IMR-90 (cell line): ENCODE results near the gene LSM8. TPM values are rescaled to one million over a fixed set of nuclear protein-coding genes. Genes with fewer than 3 reads are reported as not detected.

Source experiments
- ATAC-seq: fragments of 200-7000 bp; cut with Tn5 transposase; 2 replicates; pipeline ENCODE4 v1.9.1; 2020; ENCODE audit warnings: low read depth, mild to moderate bottlenecking, moderate library complexity
- BruUV-seq: library from RNA; stranded (reverse); fragments of 400-500 nt; replicated peaks from 2 replicates; lab custom pipeline; 2021; lab: Mats Ljungman, UMichigan
- CTCF ChIA-PET: fragments of 300-600 bp; formaldehyde crosslinking; extraction: SDS; loops from one replicate; lab custom pipeline; 2021; ENCODE audit warnings: antibody characterized with exemption; lab: Yijun Ruan, JAX
- POLR2A ChIA-PET: fragments of 300-600 bp; sonication (Branson Sonifier 250); formaldehyde crosslinking; loops from one replicate; lab custom pipeline; 2022; ENCODE audit warnings: antibody characterized with exemption; ENCODE audit not compliant: unreplicated experiment; lab: Charles Lee
- DNase-seq: peaks from one replicate; pipeline ENCODE4 v3.0.0; 2013
- H2AFZ ChIP-seq: replicated peaks from 2 replicates; pipeline ENCODE3; 2013; ENCODE audit warnings: low read length, mild to moderate bottlenecking; ENCODE audit not compliant: poor library complexity
- H2AK5ac ChIP-seq: 2 replicates; pipeline ENCODE4 v1.6.1; 2013; ENCODE audit warnings: low read depth, low read length, inconsistent platforms
- H2AK9ac ChIP-seq: replicated peaks from 2 replicates; pipeline ENCODE3; 2013; ENCODE audit warnings: mild to moderate bottlenecking, low read depth, low read length, moderate library complexity; ENCODE audit not compliant: poor library complexity
- H2BK120ac ChIP-seq: 2 replicates; pipeline ENCODE4 v1.6.1; 2013; ENCODE audit warnings: low read depth, low read length, inconsistent platforms
- H2BK15ac ChIP-seq: 3 replicates; pipeline ENCODE4 v1.6.1; 2013; ENCODE audit warnings: low read depth, low read length, inconsistent platforms
- H2BK20ac ChIP-seq: 2 replicates; pipeline ENCODE4 v1.6.1; 2013; ENCODE audit warnings: low read depth, mild to moderate bottlenecking, inconsistent platforms, low read length, moderate library complexity
- H2BK5ac ChIP-seq: 2 replicates; pipeline ENCODE4 v1.6.1; 2013; ENCODE audit warnings: mild to moderate bottlenecking, low read depth, low read length, inconsistent platforms; ENCODE audit not compliant: poor library complexity, severe bottlenecking
- H3K14ac ChIP-seq: replicated peaks from 2 replicates; pipeline ENCODE4 v1.6.1; 2013; ENCODE audit warnings: low read depth, low read length, inconsistent platforms
- H3K18ac ChIP-seq: 2 replicates; pipeline ENCODE4 v1.6.1; 2013; ENCODE audit warnings: low read depth, low read length, control low read depth
- H3K23ac ChIP-seq: 2 replicates; pipeline ENCODE4 v1.6.1; 2013; ENCODE audit warnings: low read depth, low read length, inconsistent platforms
- H3K27ac ChIP-seq: 2 replicates; pipeline ENCODE4 v1.5.1; 2013; ENCODE audit warnings: mild to moderate bottlenecking, control low read depth, low read length; ENCODE audit not compliant: insufficient read depth
- H3K27me3 ChIP-seq: 2 replicates; pipeline ENCODE4 v1.6.1; 2013; ENCODE audit warnings: low read length; ENCODE audit not compliant: control insufficient read depth, insufficient read depth
- H3K36me3 ChIP-seq: 2 replicates; pipeline ENCODE4 v1.6.1; 2013; ENCODE audit warnings: low read length, mixed read lengths; ENCODE audit not compliant: control insufficient read depth, insufficient read depth
- H3K4ac ChIP-seq: 2 replicates; pipeline ENCODE4 v1.6.1; 2013; ENCODE audit warnings: low read depth, low read length, inconsistent platforms
- H3K4me1 ChIP-seq: 2 replicates; pipeline ENCODE4 v1.6.1; 2013; ENCODE audit warnings: low read length, mixed read lengths; ENCODE audit not compliant: control insufficient read depth, insufficient read depth
- H3K4me2 ChIP-seq: 2 replicates; pipeline ENCODE4 v1.6.1; 2013; ENCODE audit warnings: low read depth, mild to moderate bottlenecking, control low read depth, low read length, moderate library complexity
- H3K4me3 ChIP-seq: 2 replicates; pipeline ENCODE4 v1.5.1; 2013; ENCODE audit warnings: low read depth, mild to moderate bottlenecking, control low read depth, low read length, moderate library complexity; ENCODE audit not compliant: insufficient read depth
- H3K56ac ChIP-seq: 2 replicates; pipeline ENCODE4 v1.6.1; 2013; ENCODE audit warnings: low read length, inconsistent platforms; ENCODE audit not compliant: insufficient read depth; ENCODE audit errors: extremely low read depth
- H3K79me1 ChIP-seq, 2 experiments: 2 replicates each; pipeline ENCODE4 v1.6.1; 2013; ENCODE audit warnings: low read length in 2 of 2, inconsistent platforms in 1 of 2, low read depth in 1 of 2
- H3K9ac ChIP-seq: 2 replicates; pipeline ENCODE4 v1.6.1; 2013; ENCODE audit warnings: low read depth, low read length, control low read depth
- H3K9me1 ChIP-seq: 2 replicates; pipeline ENCODE4 v1.6.1; 2013; ENCODE audit warnings: low read length, inconsistent platforms; ENCODE audit not compliant: insufficient read depth
- H3K9me3 ChIP-seq: 2 replicates; pipeline ENCODE4 v1.6.1; 2013; ENCODE audit warnings: low read length; ENCODE audit not compliant: control insufficient read depth, insufficient read depth
- H4K20me1 ChIP-seq: 2 replicates; pipeline ENCODE4 v1.6.1; 2013; ENCODE audit warnings: low read length, inconsistent platforms; ENCODE audit not compliant: insufficient read depth
- H4K5ac ChIP-seq: 2 replicates; pipeline ENCODE4 v1.6.1; 2013; ENCODE audit warnings: mild to moderate bottlenecking, low read depth, low read length, control low read depth
- H4K8ac ChIP-seq, 2 experiments: 2 replicates each; pipeline ENCODE4 v1.6.1; 2013; ENCODE audit warnings: low read depth in 2 of 2, low read length in 2 of 2, control low read depth in 1 of 2, inconsistent platforms in 1 of 2
- H4K91ac ChIP-seq: 2 replicates; pipeline ENCODE4 v1.6.1; 2013; ENCODE audit warnings: low read depth, low read length, inconsistent platforms; ENCODE audit not compliant: insufficient read depth
- BHLHE40 ChIP-seq: fragments of 150-350 bp; IDR thresholded peaks from 2 replicates; pipeline ENCODE4 v1.6.1; 2016; ENCODE audit warnings: mild to moderate bottlenecking, low read depth, low read length
- CEBPB ChIP-seq: IDR thresholded peaks from 2 replicates; pipeline ENCODE4 v1.6.1; 2012; ENCODE audit warnings: low read depth, low read length, improper control_type of control experiment
- CHD1 ChIP-seq: IDR thresholded peaks from 2 replicates; pipeline ENCODE4 v1.6.1; 2012; ENCODE audit warnings: low read depth, low read length, improper control_type of control experiment
- CTCF ChIP-seq: conservative IDR thresholded peaks from 2 replicates; pipeline ENCODE4 v1.5.1; 2012; ENCODE audit warnings: mild to moderate bottlenecking, low read depth, low read length, improper control_type of control experiment
- FOS ChIP-seq: fragments of 150-350 bp; IDR thresholded peaks from 2 replicates; pipeline ENCODE4 v1.6.1; 2016; ENCODE audit warnings: low read depth, low read length
- MAFK ChIP-seq: IDR thresholded peaks from 2 replicates; pipeline ENCODE4 v1.6.1; 2012; ENCODE audit warnings: low read depth, low read length, improper control_type of control experiment
- MAZ ChIP-seq: IDR thresholded peaks from 2 replicates; pipeline ENCODE4 v1.6.1; 2012; ENCODE audit warnings: low read depth, mild to moderate bottlenecking, low read length, improper control_type of control experiment, moderate library complexity, borderline replicate concordance
- MXI1 ChIP-seq: IDR thresholded peaks from 2 replicates; pipeline ENCODE4 v1.6.1; 2012; ENCODE audit warnings: low read depth, mild to moderate bottlenecking, low read length, moderate library complexity, borderline replicate concordance
- NFE2L2 ChIP-seq: fragments of 150-350 bp; IDR thresholded peaks from 2 replicates; pipeline ENCODE4 v1.6.1; 2016; ENCODE audit warnings: low read depth, mild to moderate bottlenecking, low read length
- POLR2A ChIP-seq: IDR thresholded peaks from 2 replicates; pipeline ENCODE4 v1.6.1; 2012; ENCODE audit warnings: mild to moderate bottlenecking, low read depth, low read length
- RAD21 ChIP-seq: IDR thresholded peaks from 2 replicates; pipeline ENCODE4 v1.6.1; 2012; ENCODE audit warnings: low read length, improper control_type of control experiment
- RCOR1 ChIP-seq: IDR thresholded peaks from 2 replicates; pipeline ENCODE4 v1.6.1; 2012; ENCODE audit warnings: mild to moderate bottlenecking, low read length, improper control_type of control experiment; ENCODE audit not compliant: insufficient replicate concordance
- RFX5 ChIP-seq: IDR thresholded peaks from 2 replicates; pipeline ENCODE4 v1.8.0; 2012; ENCODE audit warnings: low read depth, mild to moderate bottlenecking, low read length, moderate library complexity
- SMC3 ChIP-seq: fragments of 150-350 bp; IDR thresholded peaks from 2 replicates; pipeline ENCODE4 v1.6.1; 2016; ENCODE audit warnings: low read depth, mild to moderate bottlenecking, antibody characterized with exemption, low read length, moderate library complexity
- USF2 ChIP-seq: fragments of 150-350 bp; IDR thresholded peaks from 2 replicates; pipeline ENCODE4 v1.6.1; 2017; ENCODE audit warnings: mild to moderate bottlenecking, antibody characterized with exemption, low read length, low read depth
- WGBS, 2 experiments: methylation state at CpG; one replicate each; pipeline versions ENCODE4 v1.1.5 to v1.1.7; 2013; ENCODE audit warnings: missing lambda C conversion rate in 2 of 2; ENCODE audit not compliant: insufficient read length in 1 of 2; ENCODE audit errors: extremely low coverage in 2 of 2; 5-methylcytosine and 5-hydroxymethylcytosine counted together
- dilution Hi-C: fragments of 300-500 bp; cut with HindIII; formaldehyde crosslinking; loops from one replicate; pipeline ENCODE4 v1.14.3; 2018; ENCODE audit warnings: low sequenced_read_pairs; ENCODE audit not compliant: unreplicated experiment
- in situ Hi-C: fragments of 300-500 bp; cut with MboI; formaldehyde crosslinking; loops from 3 replicates; pipeline ENCODE4 v1.14.3; 2019; ENCODE audit warnings: low sequenced_read_pairs, inconsistent platforms, mixed read lengths
- intact Hi-C: fragments of 100-400 bp; cut with micrococcal nuclease; formaldehyde crosslinking; loops from 2 replicates; pipeline ENCODE4 v1.10.0; 2022
- polyA plus RNA-seq, 3 experiments: library from polyadenylated mRNA; depleted of rRNA; stranded (reverse); fragments of >200 nt; gene quantifications; 2 replicates each; pipeline ENCODE4 v1.2.3, GENCODE V29; 2012; ENCODE audit warnings: low replicate concordance in 1 of 3
- total RNA-seq: library from RNA; depleted of rRNA; stranded (reverse); fragments of >200 nt; gene quantifications from 2 replicates; pipeline ENCODE4 v1.2.3, GENCODE V29; 2012
- TF ChIP-seq, protein P1 (sequence below): fragments of 150-350 bp; IDR thresholded peaks from 2 replicates; pipeline ENCODE4 v1.6.1; 2016; ENCODE audit warnings: low read depth, mild to moderate bottlenecking, low read length, moderate library complexity, borderline replicate concordance

The LSM8 gene
- total and polyA plus RNA-seq, 2 of the 4 experiments (the other 2 are of a cell fraction), result 9.7 to 30.2 TPM

DNA sequence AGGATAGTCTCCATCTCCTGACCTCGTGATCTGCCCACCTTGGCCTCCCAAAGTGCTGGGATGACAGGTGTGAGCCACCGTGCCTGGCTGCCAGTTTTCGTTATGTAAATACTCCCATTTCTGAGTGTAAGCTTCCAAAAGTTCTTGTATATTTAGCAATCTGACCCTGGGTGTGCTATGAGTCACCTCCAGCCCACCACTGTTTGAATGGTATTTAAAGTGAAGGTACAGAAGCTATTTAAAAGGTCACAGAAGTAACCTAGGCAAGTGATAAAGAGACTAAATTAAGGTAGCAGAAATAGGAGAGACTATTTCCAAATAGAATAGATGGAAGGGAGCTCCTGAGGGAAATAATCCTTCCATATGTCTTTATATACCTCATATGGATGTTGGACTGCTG, 36.6 kb downstream of the LSM8 start:
- dilution Hi-C loops, result no loop called here

More for the DNA sequence above, 36.6 kb downstream of the LSM8 start:
- Histone ChIP-seq H3K27ac (no peak overlapping the region), H4K5ac (no peak overlapping the region), H2AFZ (no peak overlapping the region), H2BK5ac (no peak overlapping the region), H2AK5ac (no peak overlapping the region), H3K4me1 (no peaks in the 10 kb centered on the region), H3K18ac (no peak overlapping the region), H2AK9ac (no peak overlapping the region), H2BK20ac (no peak overlapping the region), H4K91ac (no peak overlapping the region), H2BK120ac (no peak overlapping the region), H3K4me3 (no peak overlapping the region), H3K9me1 (no peaks in the 10 kb centered on the region), H3K23ac (no peak overlapping the region), H3K9me3 (no peaks in the 10 kb centered on the region), H3K36me3 (no peaks in the 10 kb centered on the region), H4K20me1 (no peaks in the 10 kb centered on the region), H2BK15ac (no peak overlapping the region), H3K79me1 (no peaks in the 10 kb centered on the region), H3K9ac (no peak overlapping the region), H3K4ac (no peak overlapping the region), H4K8ac (no peak overlapping the region), H3K27me3 (no peaks in the 10 kb centered on the region; the same call in 1 of the 2 replicates), H3K4me2 (no peak overlapping the region), H3K14ac (no peak overlapping the region), H3K56ac (no peak overlapping the region)
- intact Hi-C loops, result no loop called here
- ATAC-seq (no peak), DNase-seq (no peak)
- WGBS, 2 experiments, result no CpG with 5 or more reads among the region's 3 CpGs
- TF ChIP-seq, protein P1, sequence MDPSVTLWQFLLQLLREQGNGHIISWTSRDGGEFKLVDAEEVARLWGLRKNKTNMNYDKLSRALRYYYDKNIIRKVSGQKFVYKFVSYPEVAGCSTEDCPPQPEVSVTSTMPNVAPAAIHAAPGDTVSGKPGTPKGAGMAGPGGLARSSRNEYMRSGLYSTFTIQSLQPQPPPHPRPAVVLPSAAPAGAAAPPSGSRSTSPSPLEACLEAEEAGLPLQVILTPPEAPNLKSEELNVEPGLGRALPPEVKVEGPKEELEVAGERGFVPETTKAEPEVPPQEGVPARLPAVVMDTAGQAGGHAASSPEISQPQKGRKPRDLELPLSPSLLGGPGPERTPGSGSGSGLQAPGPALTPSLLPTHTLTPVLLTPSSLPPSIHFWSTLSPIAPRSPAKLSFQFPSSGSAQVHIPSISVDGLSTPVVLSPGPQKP, result no peak
- TF ChIP-seq MAZ (no peak), CEBPB (no peak), SMC3 (no peak), RFX5 (no peak), RCOR1 (no peak), RAD21 (no peak), NFE2L2 (no peak), MAFK (no peak), CHD1 (no peak), USF2 (no peak), FOS (no peak), CTCF (no peak), POLR2A (no peak), BHLHE40 (no peak), MXI1 (no peak)
- CTCF ChIA-PET, result no interaction called here
- in situ Hi-C loops, result no loop called here
- POLR2A ChIA-PET, result no interaction called here
- no TSS peak for BruUV-seq
